Natural killer cell (primary cell): Measurements from ENCODE around the gene TUBGCP6. TPM values are rescaled to one million over a fixed set of nuclear protein-coding genes. Genes with fewer than 3 reads are reported as not detected.

Source experiments
- ATAC-seq, 3 donors: fragments of 150-1000 bp in 2 of 3; fragments of 200-7000 bp in 1 of 3; cut with Tn5 transposase; 1 replicate in 1 of 3; 2 replicates in 2 of 3; pipeline ENCODE4 v1.10.0; 2021; ENCODE audit warnings: mild to moderate bottlenecking in 2 of 3, moderate library complexity in 2 of 3
- DNase-seq, 2 donors: peaks; one replicate each; pipeline versions ENCODE4 v3.0.0 to v3.0.0-alpha.2; 2013 to 2021; ENCODE audit warnings: mixed read lengths in 1 of 2
- H3K27ac ChIP-seq: one replicate; pipeline ENCODE4 v1.5.1; 2013; ENCODE audit warnings: mild to moderate bottlenecking, low read length
- H3K27me3 ChIP-seq: one replicate; pipeline ENCODE4 v1.6.1; 2013; ENCODE audit warnings: low read length; ENCODE audit not compliant: control insufficient read depth, insufficient read depth
- H3K36me3 ChIP-seq: one replicate; pipeline ENCODE4 v1.6.1; 2013; ENCODE audit warnings: low read length; ENCODE audit not compliant: control insufficient read depth, insufficient read depth
- H3K4me1 ChIP-seq: one replicate; pipeline ENCODE4 v1.6.1; 2013; ENCODE audit warnings: low read length; ENCODE audit not compliant: control insufficient read depth, insufficient read depth
- H3K4me3 ChIP-seq: one replicate; pipeline ENCODE4 v1.5.1; 2013; ENCODE audit warnings: low read length
- H3K9me3 ChIP-seq: one replicate; pipeline ENCODE4 v1.6.1; 2013; ENCODE audit warnings: low read length; ENCODE audit not compliant: control insufficient read depth, insufficient read depth
- H3K27ac Mint-ChIP-seq, 2 donors: one replicate each; pipeline ENCODE4 v1.8.0; 2022; ENCODE audit warnings: mild to moderate bottlenecking in 2 of 2, mixed read lengths in 2 of 2, moderate library complexity in 1 of 2
- H3K27me3 Mint-ChIP-seq, 2 donors: one replicate each; pipeline ENCODE4 v1.8.0; 2022; ENCODE audit warnings: low read depth in 2 of 2, mixed read lengths in 2 of 2
- H3K36me3 Mint-ChIP-seq: one replicate; pipeline ENCODE4 v1.8.0; 2022; ENCODE audit warnings: mixed read lengths
- H3K4me1 Mint-ChIP-seq, 2 donors: one replicate each; pipeline ENCODE4 v1.8.0; 2022; ENCODE audit warnings: mixed read lengths in 2 of 2
- H3K4me3 Mint-ChIP-seq: one replicate; pipeline ENCODE4 v1.8.0; 2022; ENCODE audit warnings: mild to moderate bottlenecking, moderate library complexity, mixed read lengths
- H3K9me3 Mint-ChIP-seq, 2 donors: one replicate each; pipeline ENCODE4 v1.8.0; 2022; ENCODE audit warnings: mixed read lengths in 2 of 2
- WGBS: methylation state at CpG from one replicate; pipeline ENCODE4 v1.1.7; 2013; ENCODE audit warnings: missing lambda C conversion rate; ENCODE audit not compliant: insufficient coverage; 5-methylcytosine and 5-hydroxymethylcytosine counted together
- intact Hi-C: fragments of 100-400 bp; cut with micrococcal nuclease; formaldehyde crosslinking; loops from one replicate; pipeline ENCODE4 v1.14.2; 2022
- total RNA-seq, 4 donors: library from RNA; stranded (reverse); fragments of 120-200 nt in 1 of 4; gene quantifications; one replicate each; pipeline versions ENCODE4 v1.2.3 to v1.2.4, GENCODE V29; 2013 to 2022
- TF ChIP-seq, protein P1 (sequence below): fragments of 200-600 bp; IDR thresholded peaks from one replicate; pipeline ENCODE4 v1.8.0; 2022; ENCODE audit warnings: antibody characterized with exemption

TUBGCP6 gene
- total RNA-seq, 3 donors from 2014 or later (not counting 1 experiment from before 2014, with no cell fraction given), result 105 to 126 (median 118) TPM

DNA sequence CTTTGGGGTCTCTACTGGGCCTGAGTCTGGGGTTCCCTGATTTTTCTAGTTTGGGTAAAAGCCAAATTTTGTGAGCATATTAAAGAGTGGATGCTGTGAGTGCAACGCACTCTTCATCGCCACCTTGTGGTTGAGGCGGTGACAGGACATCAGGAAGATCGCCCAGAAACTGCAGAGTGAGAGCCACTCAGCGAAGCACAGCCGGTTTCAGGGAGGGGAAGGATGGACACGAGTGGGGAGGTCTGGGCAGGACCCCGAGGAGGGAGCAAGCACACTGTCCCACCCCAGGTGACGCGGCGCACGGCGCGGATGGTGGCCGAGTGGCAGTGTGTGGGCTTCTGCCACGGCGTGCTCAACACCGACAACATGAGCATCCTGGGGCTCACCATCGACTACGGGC is 34.9 kb downstream of the TUBGCP6 start:
- Mint-ChIP-seq H3K27ac (peak overlapping the region; percentile 38 to 70), H3K27me3 (no peaks in the 10 kb centered on the region), H3K4me3 (no peak overlapping the region), H3K36me3 (no peaks in the 10 kb centered on the region), H3K4me1 (peaks cover 14% of the 10 kb centered on the region in 2 donors), H3K9me3 (no peaks in the 10 kb centered on the region)
- Histone ChIP-seq H3K27ac (no peak overlapping the region), H3K36me3 (peaks cover 40% of the 10 kb centered on the region), H3K4me3 (no peak overlapping the region), H3K9me3 (no peaks in the 10 kb centered on the region), H3K4me1 (peaks cover 16% of the 10 kb centered on the region), H3K27me3 (no peaks in the 10 kb centered on the region)
- 67% methylated on average over 20 of the region's 20 CpGs for whole genome bisulfite sequencing
- TF ChIP-seq, protein P1, sequence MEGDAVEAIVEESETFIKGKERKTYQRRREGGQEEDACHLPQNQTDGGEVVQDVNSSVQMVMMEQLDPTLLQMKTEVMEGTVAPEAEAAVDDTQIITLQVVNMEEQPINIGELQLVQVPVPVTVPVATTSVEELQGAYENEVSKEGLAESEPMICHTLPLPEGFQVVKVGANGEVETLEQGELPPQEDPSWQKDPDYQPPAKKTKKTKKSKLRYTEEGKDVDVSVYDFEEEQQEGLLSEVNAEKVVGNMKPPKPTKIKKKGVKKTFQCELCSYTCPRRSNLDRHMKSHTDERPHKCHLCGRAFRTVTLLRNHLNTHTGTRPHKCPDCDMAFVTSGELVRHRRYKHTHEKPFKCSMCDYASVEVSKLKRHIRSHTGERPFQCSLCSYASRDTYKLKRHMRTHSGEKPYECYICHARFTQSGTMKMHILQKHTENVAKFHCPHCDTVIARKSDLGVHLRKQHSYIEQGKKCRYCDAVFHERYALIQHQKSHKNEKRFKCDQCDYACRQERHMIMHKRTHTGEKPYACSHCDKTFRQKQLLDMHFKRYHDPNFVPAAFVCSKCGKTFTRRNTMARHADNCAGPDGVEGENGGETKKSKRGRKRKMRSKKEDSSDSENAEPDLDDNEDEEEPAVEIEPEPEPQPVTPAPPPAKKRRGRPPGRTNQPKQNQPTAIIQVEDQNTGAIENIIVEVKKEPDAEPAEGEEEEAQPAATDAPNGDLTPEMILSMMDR, result peak; percentile 73
- DNase-seq, result peak; percentile 72 to 90
- intact Hi-C loops, result loop anchor here (1.0 to 2.0 kb wide), 2 partner anchors 61 to 279 kb away; no protein-coding TSS in a partner anchor
- ATAC-seq, result peak; percentile 80 to 94 (median 83)

DNA sequence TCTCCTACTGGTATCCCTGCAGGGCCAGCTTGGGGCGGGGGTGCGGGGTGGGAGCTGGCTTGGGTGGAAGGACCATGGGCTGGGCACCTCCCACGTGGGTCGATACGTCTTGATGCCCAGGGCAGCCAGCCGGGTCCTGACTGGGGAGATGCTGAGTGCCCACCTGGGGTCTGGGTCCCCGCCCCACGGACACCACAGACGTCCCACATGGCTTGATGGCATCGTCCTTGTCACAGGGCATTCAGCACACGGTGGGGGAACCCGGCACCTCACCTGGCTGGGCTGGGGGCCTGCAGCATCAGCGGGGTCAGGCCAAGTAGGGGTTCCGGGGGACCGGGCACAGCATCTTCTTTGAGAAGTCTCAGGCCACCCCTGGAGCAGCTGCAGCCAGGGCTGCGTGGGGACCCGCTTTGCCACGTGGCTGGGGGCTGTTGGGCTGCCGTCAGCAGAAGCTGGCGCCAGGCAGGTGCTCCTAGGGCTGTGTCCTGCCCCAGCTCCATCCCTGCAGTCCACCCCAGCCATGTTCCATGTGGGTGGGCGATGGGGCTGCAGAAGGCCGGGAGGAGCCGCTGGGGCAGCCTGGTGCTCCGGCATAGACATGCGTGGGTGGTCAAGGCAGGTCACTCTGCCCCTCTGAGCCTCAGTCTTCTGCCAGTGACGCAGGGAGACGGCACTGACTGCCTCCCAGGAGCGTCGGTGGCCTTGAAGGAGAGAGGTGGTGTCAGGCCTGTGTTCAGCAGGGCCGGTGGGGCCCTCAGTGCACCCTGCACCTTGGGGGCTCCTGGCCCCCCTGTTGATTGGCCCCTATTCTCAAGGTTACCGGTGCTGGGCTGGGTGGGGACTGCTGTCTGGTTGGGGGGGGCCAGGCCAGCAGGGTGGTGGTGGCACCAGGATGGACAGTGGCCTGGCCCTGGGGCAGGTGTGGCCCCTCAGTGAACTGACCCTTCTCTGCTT is 35.6 kb downstream of the TUBGCP6 start:
- Mint-ChIP-seq H3K27me3 (no peaks in the 10 kb centered on the region), H3K36me3 (no peaks in the 10 kb centered on the region), H3K9me3 (no peaks in the 10 kb centered on the region), H3K4me3 (no peak overlapping the region), H3K27ac (peak overlapping the region; percentile 38 to 70), H3K4me1 (peaks cover 15 to 16% of the 10 kb centered on the region in 2 donors)
- no peak overlapping the region for H3K27ac ChIP-seq
- H3K9me3 ChIP-seq, result no peaks in the 10 kb centered on the region
- WGBS, result 87% methylated on average over 31 of the region's 31 CpGs
- H3K4me3 ChIP-seq, result no peak overlapping the region
- peaks cover 18% of the 10 kb centered on the region for H3K4me1 ChIP-seq
- ATAC-seq (peak; percentile 19 to 42 (median 33)), DNase-seq (no peak)
- H3K27me3 ChIP-seq, result no peaks in the 10 kb centered on the region
- intact Hi-C loops, result loop anchor here (1.0 to 2.0 kb wide), 2 partner anchors 60 to 278 kb away; no protein-coding TSS in a partner anchor
- TF ChIP-seq, protein P1, result no peak
- H3K36me3 ChIP-seq, result peaks cover 38% of the 10 kb centered on the region

DNA sequence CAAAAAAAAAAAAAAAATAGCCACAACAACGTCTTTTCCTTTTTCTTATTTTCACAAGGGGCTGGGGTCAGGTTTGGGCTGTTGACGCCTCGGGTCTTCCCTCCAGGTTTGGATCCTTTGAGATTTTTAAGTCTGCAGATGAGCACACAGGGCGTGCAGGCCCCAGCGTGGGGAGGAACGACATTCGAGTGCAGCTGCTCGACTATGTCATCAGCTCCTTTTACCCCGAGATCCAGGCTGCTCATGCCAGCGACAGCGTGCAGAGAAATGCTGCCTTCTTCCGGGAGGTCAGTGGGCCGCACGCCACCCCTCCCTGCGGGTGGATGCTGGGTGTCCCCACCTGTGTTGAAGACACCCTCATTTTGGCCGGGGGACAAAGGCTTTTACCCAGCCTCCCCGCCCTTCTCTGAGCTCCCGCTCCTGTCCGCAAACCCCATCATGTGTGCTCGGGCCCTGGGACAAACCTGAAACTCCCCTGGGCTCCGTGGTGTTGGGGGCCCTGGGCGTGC is 36.3 kb downstream of the TUBGCP6 start:
- H3K9me3 ChIP-seq, result no peaks in the 10 kb centered on the region
- peaks cover 20 to 21% of the 10 kb centered on the region in 2 donors for H3K4me1 Mint-ChIP-seq
- no peak overlapping the region for H3K4me3 ChIP-seq
- ATAC-seq (no peak), DNase-seq (no peak)
- no peaks in the 10 kb centered on the region for H3K27me3 ChIP-seq
- no peaks in the 10 kb centered on the region for H3K9me3 Mint-ChIP-seq
- WGBS, result 93% methylated on average over 22 of the region's 22 CpGs
- no peak overlapping the region for H3K27ac Mint-ChIP-seq
- H3K4me1 ChIP-seq, result peaks cover 18% of the 10 kb centered on the region
- intact Hi-C loops, result loop anchor here (2.0 kb wide), 1 partner anchor 278 kb away; no protein-coding TSS in a partner anchor
- no peak overlapping the region for H3K27ac ChIP-seq
- H3K4me3 Mint-ChIP-seq, result no peak overlapping the region
- H3K36me3 ChIP-seq, result peaks cover 36% of the 10 kb centered on the region
- H3K36me3 Mint-ChIP-seq, result no peaks in the 10 kb centered on the region
- TF ChIP-seq, protein P1, result no peak
- no peaks in the 10 kb centered on the region for H3K27me3 Mint-ChIP-seq
